Midbrain (tissue), 1 donor: ENCODE measurements around the gene C1QTNF12.
"Not testable (repeated sequence)": the region's sequence is repeated elsewhere in the genome, so short reads cannot be mapped to it uniquely, and the experiment has no call there.

Source experiments
- DNase-seq: peaks from one replicate; lab custom pipeline; 2025; lab: John Stamatoyannopoulos, UW

The C1QTNF12 gene

GRCh38 chr1:1199141-1199960 is 47.2 kb downstream of the C1QTNF12 start:
- DNase-seq, result no peak

GRCh38 chr1:1198423-1199140 is 47.9 kb downstream of the C1QTNF12 start:
- no peak for DNase-seq

- no peak for DNase-seq
Measured at GRCh38 chr1:1197551-1198422, 48.7 kb downstream of the C1QTNF12 start.

GRCh38 chr1:1197188-1197500 is 49.4 kb downstream of the C1QTNF12 start:
- DNase-seq, result no peak

- no peak for DNase-seq
Measured at GRCh38 chr1:1196431-1197187, 49.9 kb downstream of the C1QTNF12 start.

GRCh38 chr1:1195726-1196125 is 50.8 kb downstream of the C1QTNF12 start:
- DNase-seq, result not testable (repeated sequence)

GRCh38 chr1:1194723-1195122 is 51.8 kb downstream of the C1QTNF12 start:
- DNase-seq, result no peak
